Measurements from ENCODE around the gene SYT6. TPM values are rescaled to one million over a fixed set of nuclear protein-coding genes. Genes with fewer than 3 reads are reported as not detected.
A peak's percentile ranks its signal among the peaks of the same experiment; 100 is the strongest.
"Not testable (repeated sequence)": the region's sequence is repeated elsewhere in the genome, so short reads cannot be mapped to it uniquely, and the experiment has no call there.

The SYT6 gene
- total and polyA plus RNA-seq, 5 donors: not detected

DNA sequence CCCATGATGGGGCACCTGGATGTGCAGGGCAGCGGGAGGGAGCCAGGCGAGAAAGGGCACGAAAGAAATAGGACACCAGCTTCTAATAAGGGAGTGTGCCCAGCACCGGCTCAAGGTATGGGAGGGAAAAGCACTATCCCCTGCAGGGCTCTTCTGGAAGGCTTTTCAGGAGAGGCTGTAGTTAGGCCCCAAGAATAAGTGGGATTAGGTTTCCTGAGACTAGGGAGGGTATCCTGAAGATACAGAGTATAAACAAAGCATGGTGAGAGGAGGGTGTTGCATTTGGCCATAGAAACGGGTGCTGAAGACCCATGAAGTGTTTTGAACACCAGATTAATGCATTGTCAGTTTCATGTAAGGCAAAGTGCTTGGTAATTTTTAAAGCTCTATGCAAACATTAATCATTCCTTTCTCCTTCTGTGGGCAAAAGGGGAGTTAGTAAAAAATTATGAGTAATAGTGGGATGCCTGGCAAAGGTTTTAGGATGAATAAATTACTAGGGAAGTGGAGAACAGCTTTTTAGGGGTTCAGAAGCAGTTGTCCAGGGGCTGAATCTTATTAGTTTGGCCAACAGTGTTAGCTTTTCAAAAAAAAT, 74.0 kb downstream of the SYT6 start:
- no peak for DNase-seq
- H3K9me3 ChIP-seq (ENCODE audit: control insufficient read depth, low read length): no peaks in the 10 kb centered on the region
- H3K27ac ChIP-seq (ENCODE audit: low read length): no peak overlapping the region
- whole genome bisulfite sequencing: 89% methylated on average over 5 of the region's 5 CpGs
- H3K27me3 ChIP-seq (ENCODE audit: control insufficient read depth, insufficient read depth): no peaks in the 10 kb centered on the region
- intact Hi-C loops (cut with DNase I): no loop called here
- peaks cover 10% of the 10 kb centered on the region for H3K4me1 ChIP-seq (ENCODE audit: control insufficient read depth, insufficient read depth, low read length)
- ATAC-seq: no peak
- no peak overlapping the region for H3K4me3 ChIP-seq (ENCODE audit: low read length)

DNA sequence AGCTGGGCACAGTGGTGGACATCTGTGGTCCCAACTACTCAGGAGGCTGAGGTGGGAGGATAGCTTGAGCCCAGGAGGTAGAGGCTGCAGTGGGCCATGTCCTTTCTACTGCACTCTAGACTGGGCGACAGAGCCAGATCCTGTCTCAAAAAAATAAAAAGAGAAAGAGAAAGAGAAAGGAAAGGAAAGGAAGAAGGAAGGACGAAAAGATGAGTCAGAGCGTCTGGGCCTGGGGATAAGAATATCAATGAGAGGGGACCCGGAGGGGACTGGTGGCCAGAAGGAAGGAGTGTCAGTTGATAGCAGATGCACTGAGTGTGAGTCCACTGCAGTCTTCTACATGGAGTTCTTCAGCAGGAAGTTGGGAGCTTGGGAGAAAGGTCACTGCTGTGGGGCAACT, 75.6 kb downstream of the SYT6 start:
- Histone ChIP-seq H3K27me3 (ENCODE audit: control insufficient read depth, insufficient read depth) (no peaks in the 10 kb centered on the region), H3K27ac (ENCODE audit: low read length) (no peak overlapping the region), H3K4me3 (ENCODE audit: low read length) (no peak overlapping the region), H3K4me1 (ENCODE audit: control insufficient read depth, insufficient read depth, low read length) (peaks cover 10% of the 10 kb centered on the region), H3K9me3 (ENCODE audit: control insufficient read depth, low read length) (no peaks in the 10 kb centered on the region)
- intact Hi-C loops (cut with DNase I): no loop called here
- DNase-seq: no peak
- WGBS: 64% methylated on average over 4 of the region's 4 CpGs
- no peak for ATAC-seq

DNA sequence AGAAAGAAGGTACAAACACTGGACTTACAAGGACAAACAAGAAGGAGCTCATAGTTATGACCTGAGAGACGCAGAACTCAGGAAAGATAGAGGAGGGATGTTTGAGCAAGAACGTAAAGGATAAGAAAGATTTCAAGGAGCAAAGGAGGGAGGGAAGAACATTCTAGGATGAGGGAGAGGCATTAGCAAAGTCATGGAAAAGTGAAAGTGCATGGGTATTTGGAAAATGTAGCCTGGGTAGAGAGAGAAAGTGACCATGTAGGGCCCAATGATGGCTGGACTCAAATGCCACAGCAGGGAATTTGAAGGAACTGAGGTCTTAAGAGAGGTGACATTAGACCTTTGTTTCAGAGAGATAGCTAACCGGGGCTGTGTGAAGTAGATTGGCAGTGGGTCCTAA, 76.5 kb downstream of the SYT6 start:
- ATAC-seq: no peak
- Histone ChIP-seq H3K27ac (ENCODE audit: low read length) (no peak overlapping the region), H3K9me3 (ENCODE audit: control insufficient read depth, low read length) (no peaks in the 10 kb centered on the region), H3K4me3 (ENCODE audit: low read length) (no peak overlapping the region), H3K4me1 (ENCODE audit: control insufficient read depth, insufficient read depth, low read length) (peaks cover 6% of the 10 kb centered on the region), H3K27me3 (ENCODE audit: control insufficient read depth, insufficient read depth) (no peaks in the 10 kb centered on the region)
- DNase-seq: no peak
- WGBS: 79% methylated on average over 3 of the region's 3 CpGs
- intact Hi-C loops (cut with DNase I): no loop called here

DNA sequence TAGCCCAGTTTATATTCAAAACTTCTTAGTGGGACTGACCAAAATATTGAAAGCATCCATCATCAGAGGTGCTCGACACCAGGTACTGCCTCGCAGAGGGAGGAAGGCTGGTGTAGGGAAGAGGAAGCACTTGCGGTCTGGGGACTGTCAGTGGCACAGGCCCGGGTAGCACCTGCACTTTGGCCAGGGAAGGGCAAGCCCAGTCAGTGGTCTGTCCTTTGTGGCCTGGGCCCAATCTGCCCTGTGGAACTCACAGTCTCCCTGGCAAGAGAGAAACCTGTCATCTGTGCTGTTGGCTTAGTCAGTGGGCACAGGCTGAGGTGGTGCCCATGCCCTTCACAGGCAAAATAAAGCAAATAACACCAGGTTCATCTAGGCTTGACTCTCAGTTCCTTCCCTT, 77.4 kb downstream of the SYT6 start:
- H3K4me3 ChIP-seq (ENCODE audit: low read length): no peak overlapping the region
- DNase-seq (no peak), ATAC-seq (peak in 1 of 2 donors; percentile 34)
- peaks cover 4% of the 10 kb centered on the region for H3K4me1 ChIP-seq (ENCODE audit: control insufficient read depth, insufficient read depth, low read length)
- intact Hi-C loops (cut with DNase I): no loop called here
- H3K9me3 ChIP-seq (ENCODE audit: control insufficient read depth, low read length): peaks cover 4% of the 10 kb centered on the region
- WGBS: 83% methylated on average over 4 of the region's 4 CpGs
- H3K27me3 ChIP-seq (ENCODE audit: control insufficient read depth, insufficient read depth): no peaks in the 10 kb centered on the region
- H3K27ac ChIP-seq (ENCODE audit: low read length): no peak overlapping the region

DNA sequence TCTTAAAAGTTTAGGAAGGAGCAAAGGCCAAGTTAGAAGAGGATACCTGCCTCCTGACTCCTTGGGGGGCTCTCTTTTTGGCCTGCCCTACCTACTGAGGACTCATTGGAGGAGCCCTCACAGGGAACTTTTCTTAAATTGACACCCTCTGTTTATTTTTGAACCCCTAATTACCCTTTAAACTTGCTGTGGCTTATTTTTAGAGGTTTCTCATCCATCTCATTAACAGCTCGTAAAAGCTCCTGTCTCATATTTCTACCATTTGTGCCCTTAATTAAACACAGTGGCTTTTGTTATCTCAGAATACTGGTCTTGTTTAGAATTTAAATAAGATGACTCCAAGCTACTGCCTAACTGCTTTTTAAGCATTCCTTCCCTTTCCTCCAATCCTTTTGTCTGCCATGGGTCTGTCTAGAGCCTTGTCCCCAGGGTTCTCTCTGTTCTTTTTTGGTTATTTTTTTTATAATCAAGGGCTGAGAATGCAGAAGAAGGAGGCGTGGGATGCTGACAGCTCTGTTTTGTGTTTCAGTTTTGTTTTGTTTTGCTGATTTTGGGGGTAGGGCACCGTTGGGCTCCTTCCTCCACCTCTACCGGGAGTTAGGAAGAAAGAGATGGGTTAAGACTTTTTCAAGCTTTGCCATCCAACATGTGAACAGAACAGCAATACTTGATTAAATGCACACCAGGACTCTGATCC, 78.0 kb downstream of the SYT6 start:
- intact Hi-C loops (cut with DNase I): no loop called here
- no peaks in the 10 kb centered on the region for H3K4me1 ChIP-seq (ENCODE audit: control insufficient read depth, insufficient read depth, low read length)
- H3K27me3 ChIP-seq (ENCODE audit: control insufficient read depth, insufficient read depth): no peaks in the 10 kb centered on the region
- ATAC-seq: no peak
- no peak overlapping the region for H3K4me3 ChIP-seq (ENCODE audit: low read length)
- H3K27ac ChIP-seq (ENCODE audit: low read length): no peak overlapping the region
- no peak for DNase-seq
- WGBS: 43% methylated on average over 4 of the region's 4 CpGs
- H3K9me3 ChIP-seq (ENCODE audit: control insufficient read depth, low read length): peaks cover 4% of the 10 kb centered on the region

DNA sequence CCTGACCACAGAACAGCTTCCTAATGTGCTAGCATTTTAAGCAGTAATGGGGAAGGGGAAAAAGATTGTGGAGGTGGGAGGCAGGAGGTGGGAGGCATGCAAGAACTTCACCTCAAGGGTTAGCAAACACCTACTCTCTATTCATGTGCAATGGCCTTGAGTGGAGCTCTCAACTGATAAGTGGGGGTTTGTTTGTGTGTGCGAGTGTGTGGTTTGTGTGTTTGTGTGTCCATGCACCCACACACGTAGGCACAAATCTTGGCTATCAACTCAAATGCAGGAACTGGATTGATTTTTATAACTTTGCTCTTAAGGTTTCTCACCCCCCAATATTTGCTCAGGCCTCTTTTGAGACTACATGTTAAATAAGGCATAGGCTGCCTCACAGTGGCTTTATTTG, 78.6 kb downstream of the SYT6 start:
- H3K9me3 ChIP-seq (ENCODE audit: control insufficient read depth, low read length): peaks cover 4% of the 10 kb centered on the region
- H3K27ac ChIP-seq (ENCODE audit: low read length): no peak overlapping the region
- ATAC-seq (no peak), DNase-seq (no peak)
- no peaks in the 10 kb centered on the region for H3K4me1 ChIP-seq (ENCODE audit: control insufficient read depth, insufficient read depth, low read length)
- H3K27me3 ChIP-seq (ENCODE audit: control insufficient read depth, insufficient read depth): no peaks in the 10 kb centered on the region
- 82% methylated on average over 2 of the region's 2 CpGs for WGBS
- H3K4me3 ChIP-seq (ENCODE audit: low read length): no peak overlapping the region
- intact Hi-C loops (cut with DNase I): no loop called here

DNA sequence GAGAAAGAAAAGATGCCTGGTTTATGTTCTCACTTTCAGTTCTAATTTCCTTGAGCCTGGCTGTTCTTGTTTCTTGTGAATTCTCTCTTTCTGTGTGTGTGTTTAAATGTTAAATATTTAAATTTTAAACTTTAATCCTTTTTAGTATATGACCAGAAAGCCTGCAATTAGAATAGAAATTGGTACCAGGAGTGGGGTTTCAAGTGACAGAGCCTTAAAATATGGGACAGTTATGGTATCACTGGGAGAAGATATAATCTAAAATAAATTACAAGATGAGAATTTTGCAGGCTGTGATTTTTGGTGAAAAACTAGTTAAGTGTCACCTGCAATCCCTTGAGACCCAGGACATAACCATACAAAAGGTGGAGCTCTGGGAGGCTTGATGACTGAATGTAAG, 81.4 kb downstream of the SYT6 start:
- intact Hi-C loops (cut with DNase I): no loop called here
- H3K27me3 ChIP-seq (ENCODE audit: control insufficient read depth, insufficient read depth): no peaks in the 10 kb centered on the region
- H3K27ac ChIP-seq (ENCODE audit: low read length): no peak overlapping the region
- ATAC-seq (no peak), DNase-seq (no peak)
- H3K9me3 ChIP-seq (ENCODE audit: control insufficient read depth, low read length): peaks cover 4% of the 10 kb centered on the region
- no peaks in the 10 kb centered on the region for H3K4me1 ChIP-seq (ENCODE audit: control insufficient read depth, insufficient read depth, low read length)
- no peak overlapping the region for H3K4me3 ChIP-seq (ENCODE audit: low read length)

DNA sequence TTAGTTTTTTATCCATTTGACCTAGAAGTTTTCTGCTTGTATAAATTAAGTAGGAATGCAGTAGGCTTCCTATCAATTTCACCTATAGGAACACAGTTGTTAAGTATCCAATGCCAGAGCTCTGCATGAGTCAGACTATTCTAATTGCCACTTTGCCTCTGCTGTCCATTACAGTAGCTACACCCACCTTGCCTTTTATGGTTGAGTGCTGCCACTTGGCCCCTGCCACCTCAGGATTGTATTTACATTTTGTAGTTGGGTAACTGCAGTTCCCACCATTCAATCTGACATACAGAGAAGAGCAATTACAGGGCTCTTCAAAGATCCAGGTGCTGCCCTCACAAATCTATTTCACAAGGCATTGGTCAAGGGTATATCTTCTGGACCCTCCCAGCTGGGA, 83.9 kb downstream of the SYT6 start:
- intact Hi-C loops (cut with DNase I); DNase-seq; H3K9me3 ChIP-seq (ENCODE audit: control insufficient read depth, low read length): not testable (repeated sequence)

DNA sequence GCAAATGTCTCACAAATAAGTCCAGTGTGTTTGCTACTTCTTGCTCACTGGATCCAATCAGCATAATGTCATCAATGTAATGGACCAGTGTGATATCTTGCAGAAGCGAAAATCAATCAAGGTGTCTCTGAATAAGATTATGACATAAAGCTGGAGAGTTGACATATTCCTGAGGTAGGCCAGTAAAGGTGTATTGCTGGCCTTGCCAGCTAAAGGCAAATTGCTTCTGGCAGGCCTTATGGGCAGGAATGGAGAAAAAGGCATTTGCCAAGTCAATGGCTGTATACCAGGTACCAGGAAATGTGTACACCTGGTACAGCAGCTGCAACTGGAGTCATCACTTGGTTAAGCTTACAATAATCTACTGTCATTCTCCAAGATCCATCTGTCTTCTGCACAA, 85.0 kb downstream of the SYT6 start:
- WGBS: 92% methylated on average over 1 of the region's 1 CpG
- intact Hi-C loops (cut with DNase I); H3K9me3 ChIP-seq (ENCODE audit: control insufficient read depth, low read length): not testable (repeated sequence)

More for the DNA sequence above, 83.9 kb downstream of the SYT6 start:
- not testable (repeated sequence) for H3K4me3 ChIP-seq (ENCODE audit: low read length); H3K4me1 ChIP-seq (ENCODE audit: control insufficient read depth, insufficient read depth, low read length); H3K27ac ChIP-seq (ENCODE audit: low read length); ATAC-seq; H3K27me3 ChIP-seq (ENCODE audit: control insufficient read depth, insufficient read depth)

DNA sequence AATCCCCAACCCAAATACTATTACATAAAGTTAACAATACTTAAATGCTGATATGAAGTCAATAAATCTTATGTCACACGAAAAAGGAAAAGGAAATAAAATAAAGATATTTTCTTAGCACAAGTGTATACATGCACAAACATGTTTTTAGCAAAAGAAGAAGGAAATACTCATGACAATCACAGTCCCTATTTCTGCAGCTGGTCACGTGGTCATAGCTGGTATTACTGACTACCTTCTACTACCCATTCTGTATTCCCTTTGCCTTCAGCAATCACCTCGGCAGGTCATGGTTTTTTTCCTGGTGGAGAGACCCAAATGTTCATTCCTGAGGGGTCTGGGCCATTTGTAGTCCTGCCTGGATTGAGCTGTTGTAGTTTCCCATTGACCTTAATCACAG, 88.0 kb downstream of the SYT6 start:
- H3K4me3 ChIP-seq (ENCODE audit: low read length); DNase-seq; ATAC-seq; intact Hi-C loops (cut with DNase I); H3K27me3 ChIP-seq (ENCODE audit: control insufficient read depth, insufficient read depth); H3K9me3 ChIP-seq (ENCODE audit: control insufficient read depth, low read length); H3K27ac ChIP-seq (ENCODE audit: low read length); H3K4me1 ChIP-seq (ENCODE audit: control insufficient read depth, insufficient read depth, low read length): not testable (repeated sequence)
- 74% methylated on average over 3 of the region's 3 CpGs for WGBS

More for the DNA sequence above, 85.0 kb downstream of the SYT6 start:
- not testable (repeated sequence) for H3K4me1 ChIP-seq (ENCODE audit: control insufficient read depth, insufficient read depth, low read length); H3K27me3 ChIP-seq (ENCODE audit: control insufficient read depth, insufficient read depth); ATAC-seq; H3K27ac ChIP-seq (ENCODE audit: low read length); DNase-seq; H3K4me3 ChIP-seq (ENCODE audit: low read length)

DNA sequence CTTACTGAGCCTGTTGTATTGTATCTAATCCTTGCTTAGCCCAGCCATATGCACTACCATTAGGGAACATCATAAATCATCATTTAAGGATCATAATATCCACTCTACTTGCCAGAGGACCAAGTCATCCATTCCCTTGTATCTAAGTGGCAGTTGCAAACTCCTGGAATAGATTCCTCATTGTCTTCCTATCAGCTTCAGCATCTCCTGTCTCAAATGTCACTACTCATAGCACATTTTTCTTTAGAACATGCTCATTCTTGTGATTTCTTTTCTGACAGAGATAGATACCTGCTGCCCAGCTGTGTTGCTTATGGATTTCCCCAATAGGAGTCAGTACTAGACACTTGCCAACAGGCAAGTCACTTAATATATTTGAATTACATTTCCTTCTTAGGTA, 90.1 kb downstream of the SYT6 start:
- H3K4me1 ChIP-seq (ENCODE audit: control insufficient read depth, insufficient read depth, low read length): no peaks in the 10 kb centered on the region
- no peak overlapping the region for H3K27ac ChIP-seq (ENCODE audit: low read length)
- ATAC-seq: no peak
- no peaks in the 10 kb centered on the region for H3K27me3 ChIP-seq (ENCODE audit: control insufficient read depth, insufficient read depth)
- no peak overlapping the region for H3K4me3 ChIP-seq (ENCODE audit: low read length)
- intact Hi-C loops (cut with DNase I): no loop called here
- H3K9me3 ChIP-seq (ENCODE audit: control insufficient read depth, low read length): no peaks in the 10 kb centered on the region
- DNase-seq: no peak
